OCI-LY7 (cell line): ENCODE measurements around the gene TXNIP.
A peak's percentile ranks its signal among the peaks of the same experiment; 100 is the strongest.

Source experiments
- EZH2phosphoT487 ChIP-seq: fragments of 200-600 bp; sonication (generic); IDR thresholded peaks from 2 replicates; pipeline ENCODE4 v1.6.1; 2018; ENCODE audit warnings: low read depth, borderline replicate concordance, mild to moderate bottlenecking, mixed run types, antibody characterized with exemption, low read length, moderate library complexity, mixed read lengths
- TF ChIP-seq, protein P1 (sequence below): fragments of 200-600 bp; sonication (generic); conservative IDR thresholded peaks from 2 replicates; pipeline ENCODE4 v1.5.1; 2014; ENCODE audit warnings: mild to moderate bottlenecking, antibody characterized with exemption, low read length, moderate library complexity, mixed read lengths

DNA sequence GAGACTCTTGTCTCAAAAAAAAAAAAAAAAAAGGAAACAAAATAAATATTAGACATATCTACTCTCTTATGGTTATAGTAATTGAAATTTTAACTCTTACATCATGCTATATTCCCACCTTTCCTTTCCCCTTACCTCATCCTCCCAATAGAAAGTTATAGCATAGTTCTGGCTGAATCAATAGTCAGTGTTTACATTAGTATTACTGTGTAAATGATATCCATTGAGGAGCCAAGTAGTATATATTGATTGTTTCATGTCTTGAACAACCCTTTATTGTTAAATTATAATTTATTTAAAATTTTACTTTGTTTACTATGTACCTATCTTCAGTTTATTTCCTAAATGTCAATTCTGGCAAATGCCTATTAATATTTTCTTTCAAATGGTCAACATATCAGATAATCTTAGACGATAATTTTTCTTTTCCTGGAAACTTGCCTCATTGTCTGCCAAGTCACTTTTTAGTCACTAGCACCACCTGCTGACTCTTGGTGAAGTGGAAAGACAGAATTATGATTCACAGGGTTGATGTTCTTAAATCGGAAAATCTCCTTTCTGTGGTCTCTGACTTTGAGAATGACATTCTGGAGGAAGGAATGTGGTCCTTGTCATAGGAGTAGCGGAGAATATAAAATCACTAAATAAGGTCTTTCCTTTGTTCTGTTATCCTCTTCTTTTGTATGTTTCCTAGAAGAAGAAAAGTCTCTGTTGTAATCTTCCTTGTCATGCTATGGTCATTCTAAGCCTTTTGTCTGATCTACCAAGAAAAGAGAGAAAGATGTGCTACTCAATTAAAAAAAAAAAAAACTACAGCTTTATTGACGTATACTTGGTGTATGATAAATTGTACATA, 16.6 kb upstream of the TXNIP start:
- TF ChIP-seq EZH2phosphoT487 = no peak
- TF ChIP-seq, protein P1, sequence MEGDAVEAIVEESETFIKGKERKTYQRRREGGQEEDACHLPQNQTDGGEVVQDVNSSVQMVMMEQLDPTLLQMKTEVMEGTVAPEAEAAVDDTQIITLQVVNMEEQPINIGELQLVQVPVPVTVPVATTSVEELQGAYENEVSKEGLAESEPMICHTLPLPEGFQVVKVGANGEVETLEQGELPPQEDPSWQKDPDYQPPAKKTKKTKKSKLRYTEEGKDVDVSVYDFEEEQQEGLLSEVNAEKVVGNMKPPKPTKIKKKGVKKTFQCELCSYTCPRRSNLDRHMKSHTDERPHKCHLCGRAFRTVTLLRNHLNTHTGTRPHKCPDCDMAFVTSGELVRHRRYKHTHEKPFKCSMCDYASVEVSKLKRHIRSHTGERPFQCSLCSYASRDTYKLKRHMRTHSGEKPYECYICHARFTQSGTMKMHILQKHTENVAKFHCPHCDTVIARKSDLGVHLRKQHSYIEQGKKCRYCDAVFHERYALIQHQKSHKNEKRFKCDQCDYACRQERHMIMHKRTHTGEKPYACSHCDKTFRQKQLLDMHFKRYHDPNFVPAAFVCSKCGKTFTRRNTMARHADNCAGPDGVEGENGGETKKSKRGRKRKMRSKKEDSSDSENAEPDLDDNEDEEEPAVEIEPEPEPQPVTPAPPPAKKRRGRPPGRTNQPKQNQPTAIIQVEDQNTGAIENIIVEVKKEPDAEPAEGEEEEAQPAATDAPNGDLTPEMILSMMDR = peak; percentile 99
